ENCODE data around the gene MAGI1.

GRCh38 chr3:65807225-65807624, 231.5 kb downstream of the MAGI1 start:
- no peak for TF ChIP-seq POLR2A (IDR thresholded peaks at IDR 0.05)
- TF ChIP-seq, protein P1, sequence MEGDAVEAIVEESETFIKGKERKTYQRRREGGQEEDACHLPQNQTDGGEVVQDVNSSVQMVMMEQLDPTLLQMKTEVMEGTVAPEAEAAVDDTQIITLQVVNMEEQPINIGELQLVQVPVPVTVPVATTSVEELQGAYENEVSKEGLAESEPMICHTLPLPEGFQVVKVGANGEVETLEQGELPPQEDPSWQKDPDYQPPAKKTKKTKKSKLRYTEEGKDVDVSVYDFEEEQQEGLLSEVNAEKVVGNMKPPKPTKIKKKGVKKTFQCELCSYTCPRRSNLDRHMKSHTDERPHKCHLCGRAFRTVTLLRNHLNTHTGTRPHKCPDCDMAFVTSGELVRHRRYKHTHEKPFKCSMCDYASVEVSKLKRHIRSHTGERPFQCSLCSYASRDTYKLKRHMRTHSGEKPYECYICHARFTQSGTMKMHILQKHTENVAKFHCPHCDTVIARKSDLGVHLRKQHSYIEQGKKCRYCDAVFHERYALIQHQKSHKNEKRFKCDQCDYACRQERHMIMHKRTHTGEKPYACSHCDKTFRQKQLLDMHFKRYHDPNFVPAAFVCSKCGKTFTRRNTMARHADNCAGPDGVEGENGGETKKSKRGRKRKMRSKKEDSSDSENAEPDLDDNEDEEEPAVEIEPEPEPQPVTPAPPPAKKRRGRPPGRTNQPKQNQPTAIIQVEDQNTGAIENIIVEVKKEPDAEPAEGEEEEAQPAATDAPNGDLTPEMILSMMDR (IDR thresholded peaks at IDR 0.05): no peak

Data from vagina (tissue), 2 donors.